Activated T-cell treated with anti-CD3 and anti-CD28 coated beads, Interleukin-2, amount 50 U/mL, for 72 hours (primary cell): ENCODE measurements around the gene FHIT. TPM values are rescaled to one million over a fixed set of nuclear protein-coding genes. Genes with fewer than 3 reads are reported as not detected.

Experiments used
- ATAC-seq, 2 donors: fragments of 150-1000 bp; cut with Tn5 transposase; replicated peaks in 1 of 2; 2 replicates each; pipeline ENCODE4 v1.10.0; 2021; ENCODE audit warnings: moderate library complexity in 2 of 2, mild to moderate bottlenecking in 1 of 2
- DNase-seq, 2 donors: peaks; one replicate each; pipeline ENCODE4 v3.0.0; 2021 to 2022; ENCODE audit warnings: mixed read lengths in 1 of 2
- H3K27ac Mint-ChIP-seq: one replicate; pipeline ENCODE4 v1.8.0; 2022; ENCODE audit warnings: mild to moderate bottlenecking, moderate library complexity, mixed read lengths
- H3K27me3 Mint-ChIP-seq: one replicate; pipeline ENCODE4 v1.8.0; 2022; ENCODE audit warnings: low read depth, mixed read lengths
- H3K36me3 Mint-ChIP-seq, 2 donors: one replicate each; pipeline ENCODE4 v1.8.0; 2022; ENCODE audit warnings: mixed read lengths in 2 of 2, mild to moderate bottlenecking in 1 of 2; ENCODE audit not compliant: insufficient read depth in 2 of 2
- H3K4me1 Mint-ChIP-seq: one replicate; pipeline ENCODE4 v1.8.0; 2022; ENCODE audit warnings: low read depth, mixed read lengths
- H3K4me3 Mint-ChIP-seq, 2 donors: one replicate each; pipeline ENCODE4 v1.8.0; 2022; ENCODE audit warnings: mild to moderate bottlenecking in 2 of 2, mixed read lengths in 2 of 2, moderate library complexity in 2 of 2
- H3K9me3 Mint-ChIP-seq, 2 donors: one replicate each; pipeline ENCODE4 v1.8.0; 2022; ENCODE audit warnings: mixed read lengths in 2 of 2
- total RNA-seq, 2 donors: library from RNA; stranded (reverse); gene quantifications; one replicate each; pipeline ENCODE4 v1.2.3, GENCODE V29; 2022

FHIT gene
- total RNA-seq, 2 donors from 2014 or later = 48.2 to 54.9 TPM

GRCh38 chr3:60136601-60137000 lies 1114.7 kb downstream of the FHIT start:
- DNase-seq = no peak
- no peak for ATAC-seq
- Mint-ChIP-seq H3K36me3 (peaks cover 2 to 3% of the 10 kb centered on the region in 2 donors), H3K4me3 (no peak overlapping the region), H3K27ac (no peak overlapping the region), H3K9me3 (peaks cover 0 to 3% of the 10 kb centered on the region in 2 donors), H3K4me1 (peaks cover 24% of the 10 kb centered on the region), H3K27me3 (no peaks in the 10 kb centered on the region)

- Mint-ChIP-seq H3K27me3 (no peaks in the 10 kb centered on the region), H3K36me3 (peaks cover 2 to 3% of the 10 kb centered on the region in 2 donors), H3K4me1 (peaks cover 28% of the 10 kb centered on the region), H3K4me3 (no peak overlapping the region), H3K9me3 (peaks cover 0 to 3% of the 10 kb centered on the region in 2 donors), H3K27ac (no peak overlapping the region)
- ATAC-seq (no peak), DNase-seq (no peak)
Observed at GRCh38 chr3:60135474-60135873, 1115.8 kb downstream of the FHIT start.

- H3K27me3 Mint-ChIP-seq = no peaks in the 10 kb centered on the region
- ATAC-seq = peak in 1 of 2 donors; percentile 21
- H3K4me3 Mint-ChIP-seq = no peak overlapping the region
- peaks cover 0 to 3% of the 10 kb centered on the region in 2 donors for H3K9me3 Mint-ChIP-seq
- no peak overlapping the region for H3K27ac Mint-ChIP-seq
- H3K4me1 Mint-ChIP-seq = peaks cover 28% of the 10 kb centered on the region
- no peak for DNase-seq
- H3K36me3 Mint-ChIP-seq = peaks cover 3 to 11% of the 10 kb centered on the region in 2 donors
Observed at GRCh38 chr3:60133269-60134162, 1117.7 kb downstream of the FHIT start.

GRCh38 chr3:60131618-60132017 lies 1119.6 kb downstream of the FHIT start:
- DNase-seq (no peak), ATAC-seq (peak; percentile 40 to 52)
- H3K4me1 Mint-ChIP-seq = peaks cover 28% of the 10 kb centered on the region
- no peak overlapping the region for H3K4me3 Mint-ChIP-seq
- H3K27me3 Mint-ChIP-seq = no peaks in the 10 kb centered on the region
- peaks cover 0 to 7% of the 10 kb centered on the region in 2 donors for H3K9me3 Mint-ChIP-seq
- H3K27ac Mint-ChIP-seq = no peak overlapping the region
- peaks cover 6 to 14% of the 10 kb centered on the region in 2 donors for H3K36me3 Mint-ChIP-seq

GRCh38 chr3:60126511-60127304 lies 1124.5 kb downstream of the FHIT start:
- peaks cover 3% of the 10 kb centered on the region in 2 donors for H3K9me3 Mint-ChIP-seq
- H3K4me1 Mint-ChIP-seq = peaks cover 5% of the 10 kb centered on the region
- no peak overlapping the region for H3K4me3 Mint-ChIP-seq
- DNase-seq (no peak), ATAC-seq (no peak)
- peaks cover 2 to 12% of the 10 kb centered on the region in 2 donors for H3K36me3 Mint-ChIP-seq
- no peak overlapping the region for H3K27ac Mint-ChIP-seq
- no peaks in the 10 kb centered on the region for H3K27me3 Mint-ChIP-seq

- Mint-ChIP-seq H3K27ac (no peak overlapping the region), H3K36me3 (peaks cover 2 to 12% of the 10 kb centered on the region in 2 donors), H3K4me1 (no peaks in the 10 kb centered on the region), H3K9me3 (peaks cover 3% of the 10 kb centered on the region in 2 donors), H3K4me3 (no peak overlapping the region), H3K27me3 (no peaks in the 10 kb centered on the region)
- ATAC-seq = no peak
- DNase-seq = no peak
Observed at GRCh38 chr3:60125686-60126085, 1125.6 kb downstream of the FHIT start.

GRCh38 chr3:60120245-60120644 lies 1131.0 kb downstream of the FHIT start:
- Mint-ChIP-seq H3K4me1 (no peaks in the 10 kb centered on the region), H3K27ac (no peak overlapping the region), H3K9me3 (peaks cover 0 to 3% of the 10 kb centered on the region in 2 donors), H3K36me3 (no peaks in the 10 kb centered on the region), H3K27me3 (no peaks in the 10 kb centered on the region), H3K4me3 (no peak overlapping the region)
- DNase-seq (no peak), ATAC-seq (no peak)

GRCh38 chr3:60114191-60114590 lies 1137.1 kb downstream of the FHIT start:
- Mint-ChIP-seq H3K4me1 (no peaks in the 10 kb centered on the region), H3K36me3 (peaks cover 0 to 2% of the 10 kb centered on the region in 2 donors), H3K27ac (no peak overlapping the region), H3K4me3 (no peak overlapping the region), H3K27me3 (no peaks in the 10 kb centered on the region), H3K9me3 (no peaks in the 10 kb centered on the region)
- DNase-seq (no peak), ATAC-seq (no peak)

- Mint-ChIP-seq H3K4me1 (peaks cover 28% of the 10 kb centered on the region), H3K36me3 (peaks cover 0 to 2% of the 10 kb centered on the region in 2 donors), H3K27me3 (no peaks in the 10 kb centered on the region), H3K4me3 (no peak overlapping the region), H3K27ac (no peak overlapping the region), H3K9me3 (no peaks in the 10 kb centered on the region)
- ATAC-seq (no peak), DNase-seq (no peak)
Observed at GRCh38 chr3:60107275-60107674, 1144.0 kb downstream of the FHIT start.

GRCh38 chr3:60102154-60102553 lies 1149.1 kb downstream of the FHIT start:
- Mint-ChIP-seq H3K9me3 (no peaks in the 10 kb centered on the region), H3K27me3 (no peaks in the 10 kb centered on the region), H3K4me1 (peaks cover 39% of the 10 kb centered on the region), H3K4me3 (no peak overlapping the region), H3K27ac (no peak overlapping the region), H3K36me3 (no peaks in the 10 kb centered on the region)
- ATAC-seq = no peak
- DNase-seq = no peak

- Mint-ChIP-seq H3K27ac (no peak overlapping the region), H3K4me1 (peaks cover 39% of the 10 kb centered on the region), H3K9me3 (peaks cover 0 to under 1% of the 10 kb centered on the region in 2 donors), H3K4me3 (no peak overlapping the region), H3K36me3 (no peaks in the 10 kb centered on the region), H3K27me3 (no peaks in the 10 kb centered on the region)
- DNase-seq (no peak), ATAC-seq (no peak)
Observed at GRCh38 chr3:60101621-60102020, 1149.6 kb downstream of the FHIT start.

GRCh38 chr3:60096403-60096802 lies 1154.8 kb downstream of the FHIT start:
- DNase-seq (no peak), ATAC-seq (no peak)
- Mint-ChIP-seq H3K4me1 (peaks cover 14% of the 10 kb centered on the region), H3K9me3 (peaks cover 0 to 6% of the 10 kb centered on the region in 2 donors), H3K4me3 (no peak overlapping the region), H3K27ac (no peak overlapping the region), H3K27me3 (no peaks in the 10 kb centered on the region), H3K36me3 (peaks cover 2 to 5% of the 10 kb centered on the region in 2 donors)

- no peak overlapping the region for H3K27ac Mint-ChIP-seq
- H3K4me3 Mint-ChIP-seq = no peak overlapping the region
- peaks cover 2 to 5% of the 10 kb centered on the region in 2 donors for H3K36me3 Mint-ChIP-seq
- ATAC-seq (no peak), DNase-seq (no peak)
- H3K9me3 Mint-ChIP-seq = peaks cover 0 to 6% of the 10 kb centered on the region in 2 donors
- H3K4me1 Mint-ChIP-seq = peaks cover 16% of the 10 kb centered on the region
- H3K27me3 Mint-ChIP-seq = no peaks in the 10 kb centered on the region
Observed at GRCh38 chr3:60095930-60096329, 1155.3 kb downstream of the FHIT start.
